ENCODE results near the gene ANKRD63. TPM values are rescaled to one million over a fixed set of nuclear protein-coding genes. Genes with fewer than 3 reads are reported as not detected.

Gene ANKRD63
- total RNA-seq, 1 experiment from 2014 or later = 14.9 TPM

DNA sequence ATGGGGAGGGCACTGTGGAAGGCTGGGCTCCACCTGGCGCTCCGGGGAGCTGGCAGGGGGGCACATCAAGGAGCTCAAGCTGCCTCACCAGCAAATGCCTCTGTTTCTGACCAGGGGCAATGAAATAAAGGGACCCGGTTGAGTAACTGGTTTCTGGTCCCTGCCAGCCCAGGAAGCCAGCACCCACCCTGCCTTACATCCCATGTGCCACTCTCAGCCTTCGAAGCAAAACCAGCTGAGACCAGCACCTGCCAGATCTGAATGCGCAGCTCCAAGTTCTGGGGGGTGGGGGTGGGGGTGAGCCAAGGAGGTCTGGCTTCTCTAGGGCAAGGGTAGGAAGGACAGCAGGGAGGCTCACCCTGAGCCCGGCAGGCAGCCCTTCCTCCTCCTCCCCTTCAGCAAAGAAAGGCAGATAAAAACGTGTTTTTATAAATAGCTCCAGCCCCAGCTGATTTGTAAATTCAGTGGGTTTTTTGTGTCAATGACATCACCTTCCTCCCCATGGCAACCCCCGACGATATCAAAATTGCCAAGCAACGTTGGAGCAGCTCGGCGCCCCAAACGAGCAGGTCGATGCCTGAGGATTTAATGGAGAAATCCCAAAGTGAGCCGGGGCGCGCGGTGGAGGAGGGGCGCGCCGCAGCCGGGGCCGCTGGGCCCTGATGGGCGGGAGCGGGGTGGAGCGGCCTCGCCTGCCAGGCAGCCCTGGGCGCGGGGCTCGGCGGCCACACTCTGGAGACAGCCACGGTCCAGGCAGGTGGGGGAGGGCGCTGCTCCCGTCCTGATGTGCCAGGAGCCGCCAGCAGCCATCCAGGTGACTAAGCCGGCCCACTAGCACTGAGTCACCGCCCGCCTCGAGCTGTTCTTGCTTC lies 44.1 kb downstream of the ANKRD63 start, which contains the start of gene PAK6:
PAK6 (plus strand) TSS at position 532 of the 872 bp plus-strand sequence. CDS start 25,723 bp downstream, outside the sequence.
- peak; percentile 57 for DNase-seq (ENCODE audit: low spot score)
- in situ Hi-C loops (cut with HindIII; ENCODE audit: low sequenced_read_pairs) = no loop called here

DNA sequence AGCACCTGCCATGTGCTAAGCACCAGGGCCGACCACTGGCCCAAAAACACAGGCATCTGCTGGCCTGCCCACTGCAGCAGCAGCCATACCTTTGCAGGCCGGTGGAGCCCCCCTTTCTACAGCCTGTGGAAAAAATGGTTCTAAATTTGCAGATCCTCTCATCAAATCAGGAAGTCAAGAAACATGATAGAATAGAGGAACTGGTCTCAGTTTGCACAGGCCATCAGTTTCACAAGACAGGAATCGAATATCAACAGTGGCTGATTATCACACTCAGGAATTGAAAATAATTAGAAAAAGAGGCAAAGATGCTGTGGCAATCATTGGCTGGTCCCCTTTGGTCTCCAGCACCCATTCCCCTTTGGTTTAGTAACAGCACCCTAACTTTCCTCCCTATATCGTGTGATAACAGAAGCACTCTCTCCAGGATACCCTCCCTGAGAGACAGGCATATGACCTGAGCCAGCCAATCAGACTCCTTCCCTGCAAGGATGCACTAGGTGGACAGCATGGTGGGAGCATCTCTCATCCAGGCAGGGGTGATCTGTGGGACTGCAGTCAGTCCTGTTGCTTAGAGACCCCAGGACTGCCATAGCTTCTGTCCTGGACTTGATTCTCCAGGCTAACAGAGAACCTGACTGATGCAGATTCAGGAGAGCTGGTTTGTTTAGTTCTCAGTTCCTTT lies 47.5 kb downstream of the ANKRD63 start:
- in situ Hi-C loops (cut with HindIII; ENCODE audit: low sequenced_read_pairs) = no loop called here
- DNase-seq (ENCODE audit: low spot score) = no peak

DNA sequence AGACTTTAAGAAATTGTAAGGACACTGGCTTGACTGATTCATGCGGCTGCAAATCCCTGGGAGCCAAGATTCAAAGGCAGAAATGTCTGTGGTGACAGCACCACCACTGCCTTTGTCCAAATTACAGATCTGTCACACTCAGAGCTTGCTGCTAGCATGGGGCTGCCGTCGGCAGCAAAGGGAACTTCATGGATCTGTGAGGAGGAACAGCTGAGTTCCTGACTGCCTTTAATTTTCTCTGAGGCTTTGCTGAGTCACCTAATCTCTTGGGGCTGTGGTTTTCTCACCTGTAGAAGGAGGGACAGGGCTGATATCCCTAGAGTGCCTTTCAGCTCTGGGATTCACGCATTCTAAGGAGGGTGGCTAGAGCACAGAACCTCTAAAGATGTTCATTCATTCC lies 48.1 kb downstream of the ANKRD63 start:
- DNase-seq (ENCODE audit: low spot score) = no peak
- in situ Hi-C loops (cut with HindIII; ENCODE audit: low sequenced_read_pairs) = no loop called here

DNA sequence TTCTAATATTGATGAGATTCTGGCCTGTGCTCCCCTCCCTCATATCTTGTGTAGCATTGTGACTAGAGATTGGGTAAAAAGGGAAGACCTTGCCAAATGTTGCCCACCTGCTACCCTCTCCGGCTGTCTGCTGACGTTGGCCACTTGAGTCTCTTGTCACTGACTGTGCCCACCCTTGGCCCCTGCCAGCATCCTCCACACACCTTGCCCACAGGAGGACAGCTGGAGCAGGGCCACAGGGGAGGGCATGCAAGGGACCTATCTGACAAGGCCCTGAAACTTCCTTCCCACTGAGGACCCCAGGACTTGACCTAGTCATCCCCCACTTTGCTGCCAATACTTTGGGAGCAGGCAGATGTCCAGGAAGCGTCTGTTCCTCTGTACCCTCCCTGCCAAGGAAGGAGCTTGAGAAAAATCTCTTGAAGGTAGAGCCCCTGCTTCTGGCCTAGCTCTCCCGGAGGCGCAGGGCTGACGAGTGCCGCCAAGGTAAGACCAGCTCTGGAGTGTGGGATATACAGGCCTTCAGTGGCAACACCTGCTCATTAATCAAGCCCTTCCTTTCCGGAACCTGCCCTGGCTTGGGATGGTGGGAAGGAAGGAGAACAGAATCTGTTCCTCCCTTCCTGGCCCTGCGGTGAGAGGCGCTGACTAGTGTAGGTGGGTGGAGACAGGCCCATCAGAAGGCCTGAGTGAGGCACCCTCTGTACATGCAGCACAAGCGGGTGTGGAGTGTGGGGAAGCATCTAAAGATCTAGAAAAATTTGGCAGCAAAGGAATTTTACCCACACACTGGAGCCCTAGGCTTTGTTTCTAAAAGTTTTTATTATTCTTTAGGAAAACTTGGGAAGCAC lies 48.9 kb downstream of the ANKRD63 start:
- no peak for DNase-seq (ENCODE audit: low spot score)
- in situ Hi-C loops (cut with HindIII; ENCODE audit: low sequenced_read_pairs) = no loop called here

- DNase-seq (ENCODE audit: low spot score) = peak; percentile 48
- in situ Hi-C loops (cut with HindIII; ENCODE audit: low sequenced_read_pairs) = no loop called here
Measured at GRCh38 chr15:40232625-40233070, 50.2 kb downstream of the ANKRD63 start.

Other genes starting within 250 kb of the ANKRD63 start
- gene SRP14, start 243.9 kb downstream of the ANKRD63 start, total RNA-seq (2014; rRNA removed; shearing (Covaris generic)) = 194 and 205 TPM in 2 replicates
- gene BMF, start 174.2 kb downstream of the ANKRD63 start, total RNA-seq (2014; rRNA removed; shearing (Covaris generic)) = 8.1 and 14.3 TPM in 2 replicates
- gene BUB1B, start 122.0 kb downstream of the ANKRD63 start, total RNA-seq (2014; rRNA removed; shearing (Covaris generic)) = 64.4 and 86.8 TPM in 2 replicates
- gene PAK6, start 44.0 kb downstream of the ANKRD63 start, total RNA-seq (2014; rRNA removed; shearing (Covaris generic)) = 1.8 TPM in 1 of 2 replicates, not detected in the other
- gene PLCB2, start 24.9 kb upstream of the ANKRD63 start, total RNA-seq (2014; rRNA removed; shearing (Covaris generic)) = 99.6 and 145 TPM in 2 replicates
- 203 TPM in 2 replicates for gene INAFM2, start 40.6 kb upstream of the ANKRD63 start, total RNA-seq (2014; rRNA removed; shearing (Covaris generic))
- gene CCDC9B, start 57.9 kb upstream of the ANKRD63 start, total RNA-seq (2014; rRNA removed; shearing (Covaris generic)) = 4.7 and 5.9 TPM in 2 replicates
- gene PHGR1, start 68.0 kb upstream of the ANKRD63 start, total RNA-seq (2014; rRNA removed; shearing (Covaris generic)) = not detected in 2 replicates
- 1.0 and 3.1 TPM in 2 replicates for gene DISP2, start 75.2 kb upstream of the ANKRD63 start, total RNA-seq (2014; rRNA removed; shearing (Covaris generic))
- 123 and 146 TPM in 2 replicates for gene KNSTRN, start 99.7 kb upstream of the ANKRD63 start, total RNA-seq (2014; rRNA removed; shearing (Covaris generic))
- gene IVD, start 122.7 kb upstream of the ANKRD63 start, total RNA-seq (2014; rRNA removed; shearing (Covaris generic)) = 91.8 and 111 TPM in 2 replicates
- gene BAHD1, start 157.9 kb upstream of the ANKRD63 start, total RNA-seq (2014; rRNA removed; shearing (Covaris generic)) = 33.8 and 37.2 TPM in 2 replicates
- gene CHST14, start 187.9 kb upstream of the ANKRD63 start, total RNA-seq (2014; rRNA removed; shearing (Covaris generic)) = 5.8 and 6.5 TPM in 2 replicates